GM18507 (cell line): ENCODE data around the gene SRL.
"Not testable (repeated sequence)": the region's sequence is repeated elsewhere in the genome, so short reads cannot be mapped to it uniquely, and the experiment has no call there.

Experiments
- DNase-seq: peaks from one replicate; pipeline ENCODE4 v3.0.0; 2011; ENCODE audit warnings: low read depth; ENCODE audit not compliant: insufficient read length; ENCODE audit errors: extremely low spot score
- FAIRE-seq: peaks from 2 replicates; lab custom pipeline; 2011; peaks lifted over from hg19 to GRCh38; lab: Jason Lieb, UNC

The SRL gene

DNA sequence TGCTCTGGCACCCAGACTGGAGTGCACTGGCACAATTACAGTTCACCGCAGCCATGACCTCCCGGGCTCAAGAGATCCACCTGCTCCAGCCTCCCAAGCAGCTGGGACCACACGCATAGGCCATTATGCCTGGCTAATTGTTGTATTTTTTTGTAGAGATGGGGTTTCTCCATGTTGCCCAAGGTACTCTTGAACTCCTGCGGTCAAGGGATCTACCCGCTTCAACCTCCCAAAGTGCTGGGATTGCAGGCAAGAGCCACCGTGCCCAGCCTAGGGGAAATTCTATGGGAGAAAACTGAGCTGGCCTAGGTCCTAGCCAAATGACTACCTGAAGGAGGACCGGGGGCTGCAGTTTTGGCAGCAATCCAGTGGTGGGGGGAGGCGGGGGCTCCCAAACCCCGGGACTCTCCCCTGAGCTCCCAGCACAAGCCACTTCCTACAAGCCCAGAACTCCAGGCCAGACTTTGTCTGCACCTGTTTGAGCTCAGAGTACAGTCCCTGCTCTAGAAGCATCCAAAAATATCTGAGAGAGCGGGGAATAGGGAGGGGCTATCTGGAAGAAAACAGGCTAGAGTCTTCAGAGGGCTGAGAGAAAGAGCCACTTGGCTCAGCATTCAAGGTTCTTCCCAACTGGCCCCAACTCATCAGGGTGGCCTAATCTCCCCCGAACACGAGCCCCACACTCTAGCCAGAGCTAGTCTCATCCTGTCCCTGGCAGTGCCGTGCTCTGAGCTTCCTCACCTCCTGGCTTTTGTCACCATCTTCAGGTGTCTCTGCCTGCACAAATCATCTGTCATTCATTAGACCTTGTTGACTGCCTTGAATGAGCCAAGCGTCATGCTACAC lies 9.1 kb downstream of the SRL start:
- no peak for DNase-seq
- FAIRE-seq, result no peak

DNA sequence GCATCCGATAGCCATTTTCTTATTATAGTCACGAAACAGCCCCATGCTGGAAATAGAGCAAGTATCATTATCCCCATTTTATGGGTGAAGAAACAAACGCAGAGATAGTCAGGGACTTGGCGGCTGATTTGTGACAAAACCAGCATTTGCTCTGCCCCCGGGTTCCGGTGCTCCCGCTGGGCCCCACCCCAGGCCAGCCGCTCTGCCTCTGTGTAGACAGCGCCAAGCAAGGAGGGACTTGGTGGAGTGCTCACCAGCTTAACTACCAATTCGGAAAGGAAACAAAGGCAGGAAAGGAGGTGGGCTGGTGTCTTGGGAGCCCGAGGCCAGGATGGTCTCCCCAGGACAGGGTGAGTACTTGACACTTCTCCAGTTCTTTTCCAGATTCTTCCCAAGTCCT lies 10.0 kb downstream of the SRL start:
- no peak for DNase-seq
- FAIRE-seq, result no peak

DNA sequence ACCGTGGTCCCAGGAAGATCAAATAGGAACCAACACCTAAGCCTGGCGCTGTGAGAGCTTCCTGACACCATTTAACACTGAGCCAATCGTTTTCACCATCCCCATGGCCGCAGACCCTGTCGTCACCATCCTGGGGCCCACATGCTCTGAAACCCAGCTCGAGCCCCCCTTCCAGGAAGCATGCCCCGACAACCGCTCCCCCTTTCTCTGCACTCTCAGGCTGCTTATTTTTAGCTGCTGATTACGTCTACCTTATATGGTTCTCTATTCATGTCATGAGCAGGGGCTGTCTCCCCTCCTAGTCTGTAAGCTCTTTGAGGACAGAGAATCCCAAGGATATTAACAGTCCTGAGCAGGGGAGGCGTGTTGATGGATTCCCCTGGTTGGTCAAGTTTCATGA lies 10.5 kb downstream of the SRL start:
- DNase-seq (no peak), FAIRE-seq (no peak)

DNA sequence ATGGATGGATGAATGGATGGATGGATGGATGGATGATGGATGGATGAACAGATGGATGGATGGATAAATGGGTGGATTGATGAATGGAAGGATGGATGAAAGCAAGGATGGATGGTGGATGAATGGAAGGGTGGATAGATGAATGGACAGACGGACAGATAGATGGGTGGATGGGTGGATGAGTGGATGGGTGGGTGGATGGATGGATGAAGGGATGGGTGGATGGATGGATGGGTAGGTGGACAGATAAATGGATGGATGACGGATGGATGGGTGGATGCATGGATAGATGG lies 14.9 kb downstream of the SRL start:
- no peak for DNase-seq
- FAIRE-seq, result no peak

DNA sequence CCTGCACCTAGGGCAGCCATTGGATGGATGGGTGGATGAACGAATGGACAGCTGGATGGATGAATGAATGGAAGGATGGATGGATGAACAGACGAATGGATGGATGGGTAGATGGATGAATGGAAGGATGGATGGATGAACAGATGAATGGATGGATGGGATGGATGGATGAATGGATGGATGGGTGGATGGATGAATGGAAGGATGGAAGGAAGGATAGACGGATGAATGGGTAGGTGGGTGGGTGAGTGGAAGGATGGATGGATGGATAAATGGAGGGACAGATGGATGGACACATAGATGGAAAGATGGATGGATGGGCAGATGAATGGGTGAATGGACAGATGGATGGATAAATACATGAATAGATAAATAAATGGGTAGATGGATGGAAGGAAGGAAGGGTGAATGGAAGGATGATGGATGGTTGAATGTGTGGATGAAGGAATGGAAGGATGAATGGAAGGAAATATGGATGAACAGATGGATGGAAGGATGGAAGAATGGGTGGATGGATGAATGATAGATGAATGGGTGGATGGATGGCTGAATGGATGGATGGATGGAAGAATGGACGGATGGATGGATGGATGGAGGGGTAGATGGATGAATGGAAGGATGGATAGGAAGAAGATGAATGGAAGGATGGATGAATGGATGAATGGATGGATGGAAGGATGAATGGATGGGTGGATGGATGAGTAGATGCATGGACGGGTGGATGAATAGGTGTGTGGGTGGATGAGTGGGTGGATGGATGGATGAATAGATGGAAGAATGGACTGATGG lies 15.4 kb downstream of the SRL start:
- DNase-seq (no peak), FAIRE-seq (no peak)

DNA sequence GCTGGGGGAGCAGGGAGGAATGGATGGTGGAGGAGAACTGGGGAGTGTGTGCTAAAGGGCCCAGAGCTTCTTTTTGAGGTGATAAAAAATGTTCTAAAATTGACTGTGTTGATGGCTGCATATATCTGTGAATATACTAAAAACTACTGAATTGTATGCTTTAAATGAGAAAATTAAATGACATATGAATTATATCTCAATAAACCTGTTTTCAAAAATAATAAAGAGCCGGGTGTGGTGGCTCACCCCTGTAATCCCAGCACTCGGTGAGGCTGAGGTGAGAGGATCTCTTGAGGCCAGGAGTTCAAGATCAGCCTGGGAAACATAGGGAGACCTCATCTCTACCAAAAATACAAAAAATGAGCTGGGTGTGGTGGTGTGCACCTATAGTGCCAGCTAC lies 16.8 kb downstream of the SRL start:
- DNase-seq (no peak), FAIRE-seq (no peak)

DNA sequence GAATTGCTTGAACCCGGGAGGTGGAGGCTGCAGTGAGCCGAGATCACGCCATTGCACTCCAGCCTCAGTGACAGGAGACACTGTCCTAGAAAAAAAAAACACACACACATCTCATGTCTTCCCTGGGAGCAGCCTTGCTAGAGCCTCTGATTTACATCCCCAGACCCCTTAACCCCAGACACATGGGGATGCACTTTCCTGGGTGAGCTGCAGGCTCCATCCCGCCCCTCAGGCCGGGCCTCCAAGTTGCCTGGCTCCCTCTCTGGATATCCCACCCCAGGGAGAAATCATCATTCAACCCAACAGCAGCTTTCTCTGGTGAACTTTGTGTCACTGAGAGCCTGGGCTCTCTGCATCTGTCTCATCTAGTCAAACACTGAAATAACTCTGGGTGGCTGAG lies 21.5 kb downstream of the SRL start:
- no peak for DNase-seq
- no peak for FAIRE-seq

DNA sequence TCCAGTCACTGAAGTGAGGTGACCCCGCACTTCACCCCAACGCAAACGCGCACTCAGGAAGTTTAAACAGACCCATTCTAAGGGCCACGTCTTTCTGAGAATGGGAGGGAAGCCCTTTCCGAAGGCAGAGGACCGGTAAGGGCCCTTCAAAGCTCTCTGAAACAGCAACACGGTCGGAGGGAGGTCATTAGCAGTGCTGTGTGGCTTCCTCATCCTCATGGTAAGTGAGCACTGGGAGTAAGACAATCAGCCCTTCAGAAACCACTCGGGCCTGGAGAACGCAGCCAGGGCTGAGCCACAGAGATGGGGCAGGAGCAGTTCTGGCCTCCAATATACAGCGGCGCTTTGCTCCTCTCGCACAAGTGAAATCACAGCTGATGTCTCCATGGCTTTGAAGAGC lies 23.7 kb downstream of the SRL start:
- DNase-seq, result no peak

DNA sequence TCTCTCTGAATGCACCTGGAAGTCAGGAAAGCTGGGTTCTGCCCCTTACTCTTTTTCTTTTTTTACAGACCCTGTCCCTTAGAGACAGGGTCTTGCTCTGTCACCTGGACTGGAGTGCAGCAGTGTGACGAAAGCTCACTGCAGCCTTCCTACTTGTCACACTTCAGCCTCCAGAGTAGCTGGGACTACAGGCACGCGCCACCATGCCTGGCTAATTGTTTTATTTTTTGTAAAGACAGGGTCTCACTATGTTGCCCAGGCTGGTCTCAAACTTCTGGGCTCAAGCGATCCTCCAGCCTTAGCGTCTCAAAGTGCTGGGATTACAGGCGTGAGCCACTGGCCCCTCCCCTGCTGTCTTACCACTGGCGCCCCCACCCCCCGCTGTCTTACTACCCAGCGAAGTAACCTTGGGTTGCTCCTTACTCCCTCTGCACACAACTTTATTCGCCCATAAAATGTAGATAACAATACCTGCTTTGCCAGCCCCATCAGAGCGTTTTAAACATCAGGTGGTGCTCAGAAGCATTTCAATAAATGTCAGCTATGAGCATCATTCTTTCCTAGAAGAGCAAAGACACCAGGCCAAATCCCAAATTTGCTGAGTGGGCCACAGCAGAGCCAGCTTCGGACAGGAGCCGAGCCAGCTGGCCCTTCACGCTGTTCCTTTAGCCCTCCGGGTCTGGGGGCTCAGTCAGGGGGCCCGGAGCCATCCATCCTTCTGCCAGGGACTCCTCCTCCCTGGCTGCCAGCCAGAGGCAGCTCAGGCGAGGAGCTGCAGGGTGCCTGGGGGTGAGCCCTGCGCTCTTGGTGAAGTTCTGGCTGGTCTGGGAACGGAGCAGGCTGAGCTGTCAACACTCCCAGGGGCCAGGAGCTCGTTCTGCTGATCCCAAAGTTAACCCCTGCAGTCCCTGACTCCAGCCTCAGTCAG lies 24.4 kb downstream of the SRL start:
- no peak for DNase-seq
- FAIRE-seq, result no peak

More for the DNA sequence above, 23.7 kb downstream of the SRL start:
- no peak for FAIRE-seq

DNA sequence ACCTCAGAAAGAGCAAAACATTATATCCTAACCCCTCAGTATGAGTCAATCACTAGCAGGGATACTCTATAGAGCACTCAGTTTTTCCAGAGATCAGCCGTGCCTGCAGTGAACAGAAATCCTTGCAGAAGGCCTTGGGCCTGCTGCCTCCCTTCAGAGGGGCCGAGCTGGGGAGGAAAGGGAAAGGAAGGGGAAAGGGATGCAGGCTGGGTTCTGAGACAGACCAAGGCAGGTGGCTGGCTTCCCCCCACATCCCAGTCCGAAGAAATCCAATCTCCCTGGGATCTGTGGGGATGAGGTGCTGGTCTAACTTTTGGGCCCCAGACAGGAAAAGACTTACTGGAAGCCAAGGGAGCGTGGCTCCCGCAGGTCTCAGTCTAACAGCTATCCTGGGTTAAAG lies 25.3 kb downstream of the SRL start:
- no peak for DNase-seq
- FAIRE-seq, result no peak

DNA sequence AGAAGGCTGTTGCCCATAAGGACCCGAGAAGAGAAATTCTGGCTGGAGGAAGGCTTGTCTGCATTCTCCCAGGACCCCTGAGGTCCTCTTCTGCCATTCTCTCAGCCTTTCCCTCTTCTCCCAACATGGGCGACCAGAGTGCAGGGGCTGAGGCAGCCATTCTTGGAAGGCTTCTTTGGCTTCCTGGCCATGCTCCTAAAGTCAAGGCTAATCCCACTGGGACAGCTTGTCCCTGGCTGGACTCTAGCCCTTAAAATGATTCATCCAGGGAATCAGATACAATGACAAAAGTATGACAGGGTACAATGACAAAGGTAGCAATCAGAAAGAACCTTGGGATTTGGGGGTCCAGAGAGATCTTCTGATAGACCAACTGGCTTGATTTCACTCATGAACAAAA lies 26.8 kb downstream of the SRL start:
- FAIRE-seq, result no peak
- DNase-seq, result no peak

DNA sequence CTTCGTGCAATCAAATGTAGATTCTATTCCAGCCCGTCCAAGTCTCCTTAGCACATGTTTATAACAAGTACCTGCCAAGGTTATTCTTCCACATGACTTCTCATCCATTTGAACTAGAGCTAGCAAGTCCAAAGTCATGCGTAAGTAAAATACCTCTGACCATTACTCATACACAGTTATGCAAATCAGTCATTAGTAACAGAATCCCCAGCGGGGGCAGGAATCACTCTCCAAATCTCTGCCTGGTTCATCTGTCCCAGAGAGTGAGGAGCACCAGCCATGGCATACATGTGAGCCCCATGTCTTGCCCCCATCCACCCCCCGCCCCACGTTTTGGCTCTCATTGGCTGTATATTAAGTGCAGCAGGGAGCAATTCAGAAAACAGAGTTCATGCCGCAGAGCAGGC lies 27.7 kb downstream of the SRL start:
- DNase-seq, result no peak
- FAIRE-seq, result no peak

DNA sequence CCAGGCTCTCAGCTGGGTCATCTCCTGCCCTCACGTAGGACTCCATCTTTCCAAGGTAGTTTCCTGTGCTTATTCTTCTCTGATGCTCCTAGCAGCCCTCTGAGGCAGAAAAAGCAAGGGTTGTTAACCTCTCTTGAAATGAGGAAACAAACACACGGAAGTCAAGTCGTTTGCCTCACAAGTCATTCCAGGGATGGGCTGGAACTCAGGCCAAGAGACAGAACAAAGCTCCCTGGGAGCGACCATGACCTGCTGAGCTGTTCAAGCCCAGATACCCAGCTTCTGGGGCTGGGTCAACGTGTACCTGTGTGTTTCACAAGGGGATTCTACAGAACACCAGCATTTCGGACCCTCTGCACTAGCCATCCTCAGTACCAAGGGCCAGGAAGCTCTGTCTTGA lies 28.1 kb downstream of the SRL start:
- no peak for DNase-seq
- no peak for FAIRE-seq

DNA sequence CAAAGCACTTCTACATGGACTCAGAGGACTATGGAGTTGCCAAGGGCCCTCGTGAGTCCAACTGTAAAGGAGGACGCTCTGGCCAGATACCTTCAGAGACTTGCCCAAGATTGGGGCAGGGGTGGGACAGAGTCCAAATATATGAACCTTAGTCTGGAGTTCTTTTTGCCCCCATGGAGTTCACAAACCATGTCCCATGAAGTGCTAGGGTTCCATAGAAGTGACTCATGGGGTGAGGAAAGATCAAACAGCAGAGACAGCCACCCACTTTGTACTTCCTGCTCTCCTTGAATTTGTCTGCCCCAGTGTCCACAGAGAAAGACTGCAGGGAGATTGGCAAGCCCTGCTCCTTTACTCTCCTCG lies 29.0 kb downstream of the SRL start:
- no peak for FAIRE-seq

DNA sequence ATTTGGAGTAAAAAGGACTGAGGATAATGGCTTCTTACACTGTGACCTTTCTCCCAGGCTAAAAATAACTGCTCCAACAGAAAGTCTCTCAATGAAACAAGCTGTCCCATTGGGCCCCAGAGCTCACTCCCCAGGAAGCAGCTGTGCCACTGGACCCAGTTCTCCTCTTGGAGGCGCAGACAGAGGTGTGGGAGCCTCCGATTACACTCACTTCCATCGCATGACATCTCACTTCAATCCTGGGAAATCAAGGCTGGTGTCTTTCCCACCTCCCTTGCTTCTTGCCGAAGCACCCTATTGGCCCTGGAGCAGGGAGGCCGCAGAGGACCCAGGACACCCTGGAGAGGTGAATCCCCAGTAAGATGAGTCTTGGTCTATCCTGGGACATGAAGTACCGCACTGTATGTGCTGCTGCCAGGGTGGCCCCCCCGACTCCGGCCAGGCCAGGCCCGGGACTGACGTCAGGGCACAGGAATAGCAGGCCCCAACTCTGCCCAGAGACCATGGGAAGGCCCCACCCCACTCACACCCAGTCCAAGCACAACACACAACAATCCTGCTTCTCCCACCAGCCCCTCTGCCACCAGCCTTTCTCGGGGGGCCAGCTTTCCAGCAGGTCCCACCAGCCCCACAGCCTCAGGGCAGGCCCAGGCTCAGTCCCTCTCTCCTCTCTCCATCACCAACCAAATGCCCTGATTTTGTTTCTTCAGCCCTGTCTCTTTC lies 29.5 kb downstream of the SRL start:
- FAIRE-seq (no peak), DNase-seq (no peak)

More for the DNA sequence above, 29.0 kb downstream of the SRL start:
- no peak for DNase-seq

DNA sequence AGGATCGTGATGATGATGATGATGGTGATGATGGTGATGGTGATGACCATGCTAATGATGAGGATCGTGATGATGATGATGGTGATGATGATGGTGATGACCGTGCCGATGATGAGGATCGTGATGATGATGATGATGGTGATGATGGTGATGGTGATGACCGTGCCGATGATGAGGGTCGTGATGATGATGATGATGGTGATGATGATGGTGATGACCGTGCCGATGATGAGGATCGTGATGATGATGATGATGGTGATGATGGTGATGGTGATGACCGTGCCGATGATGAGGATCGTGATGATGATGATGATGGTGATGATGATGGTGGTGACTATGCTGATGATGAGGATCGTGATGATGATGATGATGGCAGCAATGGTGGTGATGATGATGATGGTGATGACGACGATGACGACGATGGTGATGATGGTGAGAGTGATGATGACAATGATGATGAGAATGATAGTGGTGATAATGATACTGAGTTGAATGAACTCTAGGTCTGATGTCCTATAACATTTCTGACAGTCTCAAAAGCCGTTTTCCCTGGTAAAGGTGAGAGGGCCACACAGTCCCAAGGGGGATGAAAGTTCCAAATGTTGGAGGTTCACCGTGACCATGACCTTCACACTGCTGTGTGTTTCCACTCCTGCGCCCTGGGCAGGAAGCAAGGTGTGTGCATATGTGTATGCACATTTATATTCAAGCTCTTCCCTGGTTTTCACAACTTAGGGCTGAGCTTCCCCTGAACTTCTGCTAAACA lies 30.3 kb downstream of the SRL start:
- not testable (repeated sequence) for FAIRE-seq, DNase-seq

DNA sequence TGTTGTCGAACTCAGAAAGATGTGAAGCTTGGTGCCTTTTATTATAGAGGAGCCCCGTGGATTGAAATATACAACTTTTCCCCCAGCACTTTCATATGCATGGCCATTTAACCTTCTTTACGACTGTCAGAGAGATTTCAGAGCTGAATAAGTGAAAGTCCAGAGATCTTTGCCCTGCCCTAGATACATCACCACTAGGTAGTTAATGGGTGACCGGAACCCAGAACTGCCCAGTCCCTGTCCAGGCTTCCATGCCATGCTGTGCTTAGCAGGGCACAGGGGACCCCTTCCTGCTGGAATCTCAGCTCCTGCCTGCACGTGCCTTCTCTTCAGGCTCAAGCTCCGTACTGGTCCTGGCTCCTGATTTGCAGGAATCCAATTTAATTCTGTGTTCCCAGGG lies 32.2 kb downstream of the SRL start:
- DNase-seq, result no peak
- FAIRE-seq, result no peak

DNA sequence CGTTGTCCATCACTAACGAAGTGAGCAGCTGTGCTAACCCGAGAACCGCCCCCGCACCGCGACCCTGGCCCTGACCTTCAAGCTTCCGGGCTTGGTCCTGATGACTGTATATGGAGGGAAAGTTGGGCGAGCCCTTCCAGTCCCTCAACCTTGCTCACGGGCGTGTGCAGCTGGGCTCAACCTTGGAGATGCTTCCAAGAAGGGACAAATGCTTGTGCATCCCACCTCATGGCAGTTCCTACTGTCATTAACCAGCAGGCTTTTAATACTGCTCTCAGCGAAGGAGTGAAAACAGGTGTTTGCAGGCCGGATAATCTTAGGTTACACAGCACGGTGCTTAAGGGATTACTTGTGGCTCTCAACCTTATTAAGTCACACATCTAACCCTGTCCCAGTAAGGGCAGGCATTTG lies 33.5 kb downstream of the SRL start:
- DNase-seq (no peak), FAIRE-seq (no peak)
